NCI-H226 (cell line): ENCODE measurements around the gene KLHL29.

Experiments
- DNase-seq: peaks from one replicate; pipeline ENCODE4 v3.0.0-alpha.2; 2015

Gene KLHL29

DNA sequence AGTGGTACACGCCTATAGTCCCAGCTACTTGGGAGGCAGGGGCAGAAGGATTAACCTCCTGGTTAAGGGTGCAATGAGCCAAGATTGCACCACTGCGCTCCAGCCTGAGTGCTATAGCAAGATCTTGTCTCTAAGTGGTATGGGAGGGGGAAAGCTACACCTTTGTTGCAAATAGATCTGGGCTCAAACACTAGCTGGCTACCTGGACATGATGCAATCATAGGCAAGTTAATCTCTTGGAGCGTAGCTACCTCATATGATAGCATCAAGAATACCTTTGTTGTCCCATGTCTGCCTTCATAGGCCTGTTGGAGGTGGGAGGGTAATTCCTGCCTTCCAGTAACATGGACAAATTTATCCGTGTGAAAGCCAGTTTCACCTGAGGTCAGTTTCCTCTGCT lies 15.7 kb downstream of the KLHL29 start:
- DNase-seq = no peak

DNA sequence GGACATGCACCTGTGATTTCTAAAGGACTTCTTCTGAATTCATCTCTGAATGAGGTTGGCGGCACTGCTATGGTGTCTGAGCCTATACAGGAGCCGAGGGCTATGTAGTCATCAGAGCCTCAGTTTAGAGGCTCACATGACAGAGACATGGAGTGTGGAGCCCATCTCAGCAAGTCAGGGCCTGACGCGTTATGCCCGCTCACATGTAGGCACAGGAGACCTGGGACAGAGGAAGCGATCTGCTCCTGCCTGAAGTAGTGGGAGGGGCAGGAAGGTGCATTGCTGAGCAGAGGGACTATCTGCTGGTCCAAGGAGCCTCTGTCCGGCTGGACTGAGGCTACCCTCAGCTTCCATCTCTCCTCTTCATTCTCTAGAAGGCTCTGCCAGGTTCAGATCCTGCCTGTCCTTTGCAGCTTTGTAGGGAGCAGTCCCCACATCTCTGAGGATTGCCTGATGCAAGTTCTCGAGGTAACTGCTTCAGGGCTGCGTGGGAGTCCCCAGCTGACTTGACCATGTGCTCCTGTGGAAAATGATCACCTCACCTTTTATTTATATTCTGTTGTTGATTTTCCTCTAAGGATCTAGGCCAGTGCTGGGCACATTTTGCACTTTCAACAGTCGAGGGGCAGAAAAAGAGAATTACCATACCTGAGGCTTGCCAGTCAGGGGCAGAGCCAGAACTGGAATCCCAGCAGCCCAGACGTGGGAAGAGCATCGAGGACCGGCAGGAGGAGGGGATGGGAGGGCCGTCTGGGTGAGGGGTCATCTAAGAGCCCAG lies 16.6 kb downstream of the KLHL29 start:
- no peak for DNase-seq

GRCh38 chr2:23402205-23402740 lies 17.3 kb downstream of the KLHL29 start:
- peak; percentile 44 for DNase-seq

GRCh38 chr2:23404426-23404825 lies 19.4 kb downstream of the KLHL29 start:
- no peak for DNase-seq

GRCh38 chr2:23409248-23409647 lies 24.3 kb downstream of the KLHL29 start:
- DNase-seq = no peak

GRCh38 chr2:23410596-23410995 lies 25.6 kb downstream of the KLHL29 start:
- no peak for DNase-seq

DNA sequence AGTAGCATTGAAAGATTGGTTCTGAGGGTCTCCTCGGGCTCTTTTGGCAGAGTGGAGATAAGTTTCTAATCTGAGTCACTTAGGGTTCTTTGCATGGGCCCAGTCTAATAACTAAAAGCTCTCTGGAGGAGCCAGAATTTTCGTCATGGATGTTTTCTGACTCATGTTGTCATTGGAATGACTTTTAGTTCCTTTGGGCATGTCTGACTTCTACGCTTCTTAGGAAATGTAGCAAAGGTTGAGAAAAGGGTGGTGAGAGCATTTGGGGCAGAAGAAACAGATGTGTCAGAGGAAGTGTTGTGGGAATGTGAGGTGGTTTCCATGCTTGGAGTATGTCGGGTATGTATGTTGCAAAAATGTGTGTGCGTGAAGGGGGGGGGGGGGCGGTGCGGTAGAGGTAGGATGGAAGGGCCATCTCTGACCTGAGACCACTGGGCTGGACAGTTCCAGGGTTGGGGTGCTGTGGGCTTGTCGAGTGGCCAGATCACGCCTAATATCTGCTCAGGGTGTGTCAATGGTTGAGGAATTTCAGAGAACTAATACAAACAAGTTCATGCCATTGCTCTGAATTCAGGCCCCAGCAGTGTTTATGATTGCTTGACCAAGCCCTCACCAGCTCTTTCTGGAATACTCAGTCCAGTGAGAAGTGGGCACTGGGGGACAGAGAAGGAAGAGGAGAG lies 26.9 kb downstream of the KLHL29 start:
- peak; percentile 93 for DNase-seq

- peak; percentile 76 for DNase-seq
Observed at GRCh38 chr2:23412556-23413155, 27.7 kb downstream of the KLHL29 start.

- no peak for DNase-seq
Observed at GRCh38 chr2:23413641-23414040, 28.7 kb downstream of the KLHL29 start.

GRCh38 chr2:23414106-23414505 lies 29.1 kb downstream of the KLHL29 start:
- DNase-seq = no peak

GRCh38 chr2:23414871-23415270 lies 29.9 kb downstream of the KLHL29 start:
- no peak for DNase-seq

DNA sequence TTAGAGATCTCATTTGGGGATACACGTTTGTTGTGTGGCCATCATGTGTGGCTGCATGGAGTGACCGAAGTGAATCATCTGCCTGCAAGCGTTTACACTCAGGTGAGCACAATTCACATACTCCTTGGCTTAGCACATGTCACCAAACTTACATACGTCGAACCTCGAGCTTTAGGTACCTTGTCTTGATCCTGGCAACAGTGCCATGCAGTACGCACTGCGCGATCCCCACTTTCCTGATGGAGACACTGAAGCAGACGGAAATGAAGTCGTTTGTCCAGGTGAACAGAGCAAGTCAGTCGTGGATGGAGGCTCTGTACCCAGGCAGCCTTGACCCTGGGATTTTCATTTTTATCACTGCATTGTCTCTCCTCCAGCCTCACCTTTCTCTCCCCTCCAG lies 32.3 kb downstream of the KLHL29 start:
- DNase-seq = no peak

DNA sequence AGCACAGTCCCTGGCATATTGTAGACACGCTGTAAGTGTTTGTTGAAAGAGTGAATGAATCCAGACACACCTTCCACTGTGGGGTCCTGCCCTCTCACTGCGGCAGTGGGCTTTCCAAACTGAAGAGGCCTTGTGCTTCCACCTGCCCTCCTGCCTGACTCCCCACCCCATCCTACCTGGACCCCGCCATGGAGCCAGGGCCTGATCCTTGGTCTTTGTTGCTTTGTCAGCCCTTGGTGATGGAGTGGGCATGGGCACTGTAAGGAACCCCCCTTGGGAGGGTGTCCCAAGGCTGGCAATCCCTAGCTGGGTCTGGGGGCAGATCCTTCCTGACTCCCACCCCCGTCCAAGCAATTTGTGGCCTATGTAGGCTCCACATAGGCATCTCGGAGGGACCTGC lies 33.1 kb downstream of the KLHL29 start:
- DNase-seq = no peak

- DNase-seq = peak; percentile 58
Observed at GRCh38 chr2:23418461-23418911, 33.5 kb downstream of the KLHL29 start.

- no peak for DNase-seq
Observed at GRCh38 chr2:23419171-23420090, 34.5 kb downstream of the KLHL29 start.

- DNase-seq = no peak
Observed at GRCh38 chr2:23420091-23420839, 35.3 kb downstream of the KLHL29 start.

GRCh38 chr2:23420840-23421476 lies 36.0 kb downstream of the KLHL29 start:
- DNase-seq = no peak

- DNase-seq = no peak
Observed at GRCh38 chr2:23422089-23423061, 37.4 kb downstream of the KLHL29 start.

DNA sequence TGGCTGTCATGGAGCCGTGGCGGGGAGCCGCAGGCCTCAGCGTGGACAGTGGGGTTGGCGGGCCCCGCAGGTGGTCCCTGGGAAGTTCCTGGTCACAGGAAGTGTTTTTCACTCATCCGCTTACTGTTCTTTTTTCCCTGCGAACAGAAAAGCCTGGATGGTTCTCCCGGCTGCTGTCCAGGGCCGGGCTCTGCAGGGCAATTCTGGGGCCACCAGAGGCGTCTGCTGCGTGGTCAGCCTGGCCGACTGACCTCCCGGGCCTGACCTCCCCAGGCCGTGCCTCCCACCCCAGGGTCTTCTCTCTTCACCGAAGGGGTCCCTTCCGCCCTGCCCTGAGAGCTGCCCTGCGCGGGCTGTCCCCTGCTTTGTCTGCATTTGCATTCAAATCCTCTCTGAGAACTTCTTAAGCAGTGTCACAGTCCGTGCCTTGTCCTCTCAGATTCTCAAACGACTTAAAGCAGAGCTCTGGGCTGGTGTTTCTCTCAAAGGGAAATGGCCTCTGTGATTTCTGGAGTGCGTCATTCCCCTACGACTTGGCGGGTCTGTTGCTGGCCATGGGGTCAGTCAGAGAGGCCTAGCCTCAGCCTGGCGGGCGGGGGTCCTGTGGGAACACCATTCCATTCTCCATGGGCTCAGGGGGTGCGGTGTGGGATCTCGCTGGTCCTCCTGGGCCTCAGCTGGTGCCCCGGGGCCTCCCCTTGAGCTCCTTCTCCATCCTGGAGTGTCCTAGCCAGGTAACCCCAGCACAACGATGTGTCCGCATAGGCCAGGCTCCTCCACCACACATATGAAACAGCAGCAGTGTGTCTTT lies 38.3 kb downstream of the KLHL29 start:
- DNase-seq = no peak
